AG04449 (cell line): ENCODE results near the gene PPIC.
A peak's percentile ranks its signal among the peaks of the same experiment; 100 is the strongest.

Experiments
- CTCF ChIA-PET: fragments of 350-600 bp; formaldehyde crosslinking; extraction: SDS; loops from one replicate; lab custom pipeline; 2021; ENCODE audit warnings: antibody characterized with exemption; lab: Yijun Ruan, JAX
- POLR2A ChIA-PET: fragments of 400-600, 350-600 bp; formaldehyde crosslinking; extraction: SDS; loops from one replicate; lab custom pipeline; 2020; ENCODE audit warnings: antibody characterized with exemption, inconsistent platforms; lab: Yijun Ruan, JAX
- DNase-seq: peaks from one replicate; pipeline ENCODE4 v3.0.0-alpha.2; 2010; ENCODE audit warnings: low read depth, low spot score
- H3K4me3 ChIP-seq: 2 replicates; pipeline ENCODE4 v1.5.1; 2011; ENCODE audit warnings: low read depth, mild to moderate bottlenecking, control low read depth, low read length
- TF ChIP-seq, protein P1 (sequence below): IDR thresholded peaks from one replicate; pipeline ENCODE4 v1.5.1; 2011; ENCODE audit warnings: mild to moderate bottlenecking, moderate library complexity, low read length, control low read depth, inconsistent platforms; ENCODE audit not compliant: insufficient read depth; ENCODE audit errors: missing control alignments

PPIC gene

DNA sequence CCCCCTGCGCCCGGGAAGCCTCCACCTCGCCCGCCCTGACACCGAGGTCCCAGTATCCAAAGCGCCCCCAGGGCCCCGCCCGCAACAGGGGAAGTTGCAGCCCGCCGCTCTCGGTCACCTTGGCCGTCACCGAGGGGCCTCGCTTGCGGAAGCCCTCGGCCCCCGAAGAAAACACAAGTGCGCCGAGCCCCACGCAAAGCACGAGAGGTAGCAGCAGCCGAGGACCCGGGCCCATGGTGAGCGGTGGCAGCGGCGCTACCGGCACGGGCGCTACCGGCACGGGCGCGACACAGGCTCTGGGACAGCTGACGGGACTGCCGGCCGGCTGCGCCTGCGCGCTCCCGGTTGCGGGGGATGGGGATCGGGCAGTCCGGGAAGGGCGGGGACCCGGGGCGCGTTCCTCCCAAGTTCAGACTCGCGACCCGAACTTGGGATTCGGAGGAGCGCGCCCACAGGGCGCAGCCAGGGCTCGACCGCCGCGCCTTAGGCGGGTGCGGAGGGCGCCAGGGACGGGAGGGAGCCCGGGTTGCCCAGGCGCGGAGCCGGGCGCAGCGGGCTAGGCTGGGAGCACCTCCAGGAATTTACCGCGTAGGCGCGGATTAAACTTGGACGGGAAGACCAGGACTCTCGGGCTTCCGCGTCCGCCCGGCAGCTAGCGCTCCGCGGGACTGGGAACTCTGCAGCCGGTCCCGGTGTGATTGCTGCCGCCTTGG, at the start of gene PPIC:
PPIC (minus strand) TSS at position 335 of the 713 bp plus-strand sequence; CDS start at position 235, 100 bp downstream.
- TF ChIP-seq, protein P1, sequence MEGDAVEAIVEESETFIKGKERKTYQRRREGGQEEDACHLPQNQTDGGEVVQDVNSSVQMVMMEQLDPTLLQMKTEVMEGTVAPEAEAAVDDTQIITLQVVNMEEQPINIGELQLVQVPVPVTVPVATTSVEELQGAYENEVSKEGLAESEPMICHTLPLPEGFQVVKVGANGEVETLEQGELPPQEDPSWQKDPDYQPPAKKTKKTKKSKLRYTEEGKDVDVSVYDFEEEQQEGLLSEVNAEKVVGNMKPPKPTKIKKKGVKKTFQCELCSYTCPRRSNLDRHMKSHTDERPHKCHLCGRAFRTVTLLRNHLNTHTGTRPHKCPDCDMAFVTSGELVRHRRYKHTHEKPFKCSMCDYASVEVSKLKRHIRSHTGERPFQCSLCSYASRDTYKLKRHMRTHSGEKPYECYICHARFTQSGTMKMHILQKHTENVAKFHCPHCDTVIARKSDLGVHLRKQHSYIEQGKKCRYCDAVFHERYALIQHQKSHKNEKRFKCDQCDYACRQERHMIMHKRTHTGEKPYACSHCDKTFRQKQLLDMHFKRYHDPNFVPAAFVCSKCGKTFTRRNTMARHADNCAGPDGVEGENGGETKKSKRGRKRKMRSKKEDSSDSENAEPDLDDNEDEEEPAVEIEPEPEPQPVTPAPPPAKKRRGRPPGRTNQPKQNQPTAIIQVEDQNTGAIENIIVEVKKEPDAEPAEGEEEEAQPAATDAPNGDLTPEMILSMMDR, result no peak
- CTCF ChIA-PET, result interaction anchor here (1.6 kb wide), 1 partner anchor 332 kb away, joined by 5 read pairs; no protein-coding TSS in a partner anchor
- H3K4me3 ChIP-seq, result peak within 1 kb of the TSS; percentile 81
- POLR2A ChIA-PET, result interaction anchor here (0.6 kb wide), 1 partner anchor 355 kb away, joined by 5 read pairs; no protein-coding TSS in a partner anchor
- no peak for DNase-seq

DNA sequence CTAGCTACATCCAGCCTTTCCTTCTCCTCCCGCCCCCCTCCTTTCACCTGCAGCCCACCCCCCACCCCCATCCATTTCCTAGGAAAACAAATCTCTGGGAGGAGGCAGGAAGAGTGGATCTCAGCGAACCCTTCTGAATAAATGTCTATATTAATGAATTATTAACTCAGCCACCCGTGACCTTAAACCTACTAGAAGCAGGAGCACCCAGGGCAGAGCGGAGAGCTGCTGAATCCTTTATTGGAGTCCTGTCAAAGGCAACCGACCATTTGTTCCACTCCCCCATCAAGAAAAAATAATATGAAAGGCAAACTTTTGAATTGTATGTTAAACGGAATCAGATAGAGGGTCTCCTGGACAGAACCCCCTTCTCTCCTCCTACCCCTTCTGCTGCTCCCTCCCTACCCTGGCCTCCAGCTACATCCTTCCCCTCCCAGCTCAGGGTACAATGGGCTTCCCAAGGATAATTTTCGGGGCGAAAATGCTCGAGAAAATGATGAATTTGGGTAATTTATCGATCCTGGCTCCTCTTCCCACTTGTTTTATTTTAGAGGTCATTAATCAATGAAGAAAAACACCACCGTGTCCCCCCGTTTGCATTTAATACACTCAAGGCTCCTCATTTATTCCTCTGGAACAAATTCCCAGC, 49.2 kb upstream of the PPIC start:
- CTCF ChIA-PET, result no interaction called here
- POLR2A ChIA-PET, result no interaction called here
- H3K4me3 ChIP-seq, result no peak overlapping the region
- TF ChIP-seq, protein P1, result no peak
- no peak for DNase-seq

DNA sequence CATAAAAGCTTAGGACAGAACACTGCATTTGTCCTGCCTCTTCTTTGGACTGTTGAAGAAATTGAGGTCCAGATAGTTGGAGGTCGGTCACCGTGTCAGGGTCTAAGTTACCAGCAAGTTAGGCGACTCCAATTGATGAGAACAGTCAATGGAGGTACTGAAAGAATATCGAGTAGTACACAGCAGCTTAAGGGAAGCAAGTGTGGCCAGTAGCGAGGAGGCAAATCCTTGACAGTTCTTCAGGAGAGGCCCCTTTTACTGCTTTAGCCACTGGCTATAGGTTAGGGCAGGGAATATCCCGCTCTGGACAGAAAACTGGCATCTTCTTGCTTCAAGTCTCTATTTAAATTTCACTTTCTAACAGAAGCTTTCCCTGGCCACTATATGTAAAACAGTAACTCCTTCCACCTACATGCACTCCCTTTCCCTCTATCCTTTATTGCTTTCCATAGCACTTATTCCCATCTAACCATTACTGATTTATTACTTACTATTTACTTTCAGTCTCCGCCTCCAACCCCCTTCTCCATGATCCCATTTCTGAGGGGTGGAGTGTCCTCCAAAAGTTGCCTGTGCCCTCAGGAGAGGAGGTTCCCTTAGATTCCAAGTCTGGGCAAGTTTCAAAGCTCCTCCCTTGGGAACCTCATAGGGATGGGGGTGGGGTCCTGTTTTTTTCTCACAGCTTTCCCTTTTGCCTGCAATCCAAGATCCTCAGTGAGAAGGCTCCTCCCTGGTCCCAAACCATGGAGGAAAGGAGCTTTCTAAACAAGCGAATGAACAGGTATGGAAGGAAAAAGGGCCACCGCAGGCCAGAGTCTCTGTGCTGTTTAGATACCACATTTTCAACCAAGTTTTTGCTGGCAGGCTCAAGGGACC, 48.4 kb upstream of the PPIC start:
- TF ChIP-seq, protein P1, result no peak
- no peak overlapping the region for H3K4me3 ChIP-seq
- POLR2A ChIA-PET, result no interaction called here
- DNase-seq, result no peak
- CTCF ChIA-PET, result no interaction called here

DNA sequence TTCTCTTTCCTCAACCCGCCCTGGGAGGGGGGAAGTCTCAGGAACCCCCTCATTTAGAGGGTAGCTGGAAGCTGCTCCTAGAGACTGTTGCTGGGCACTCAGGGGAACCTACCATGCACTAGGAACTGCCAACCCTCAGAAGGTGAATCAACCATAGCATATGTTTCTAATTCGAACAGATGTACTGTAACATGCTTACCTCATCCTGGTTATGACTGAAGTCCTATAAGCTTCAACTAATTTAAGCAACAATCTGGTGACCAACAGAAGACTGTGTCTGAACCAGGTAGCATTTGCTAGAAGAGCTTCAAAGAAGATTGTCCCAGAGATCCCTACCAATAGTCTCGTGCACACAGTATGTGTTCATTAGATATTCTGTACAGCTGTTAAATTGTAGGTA, 46.8 kb upstream of the PPIC start:
- TF ChIP-seq, protein P1, result no peak

DNA sequence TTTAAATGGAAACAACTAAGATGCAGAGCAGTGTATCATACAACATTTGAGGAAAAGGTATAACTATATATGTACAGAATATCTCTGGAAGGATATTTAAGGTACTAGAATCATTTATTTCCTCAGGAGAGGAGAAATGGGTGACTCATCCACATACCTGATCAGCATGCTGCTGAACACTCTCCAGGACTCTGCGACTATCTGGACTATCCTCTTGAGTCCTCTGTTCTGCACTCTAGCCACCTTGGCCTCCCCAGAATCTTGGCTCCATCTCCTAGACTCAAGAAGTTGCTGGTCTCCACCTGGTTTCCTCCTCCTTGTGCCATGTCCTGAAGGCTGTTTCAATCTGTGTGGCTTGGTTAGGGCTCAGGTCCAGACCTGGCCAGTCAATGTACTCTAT, 43.7 kb upstream of the PPIC start:
- no peak overlapping the region for H3K4me3 ChIP-seq
- ChIA-PET POLR2A (no interaction called here), CTCF (no interaction called here)
- no peak for DNase-seq
- TF ChIP-seq, protein P1, result no peak

More for the DNA sequence above, 46.8 kb upstream of the PPIC start:
- ChIA-PET POLR2A (no interaction called here), CTCF (no interaction called here)
- DNase-seq, result no peak
- H3K4me3 ChIP-seq, result no peak overlapping the region
